GM19351 (cell line): ENCODE measurements around the gene CACNB1.

Experiments
- ATAC-seq: cut with Tn5 transposase; IDR thresholded peaks from one replicate; pipeline ENCODE4 v1.9.1; 2021; ENCODE audit warnings: mild to moderate bottlenecking, moderate library complexity; ENCODE audit not compliant: unreplicated experiment

CACNB1 gene

GRCh38 chr17:39204245-39204644, 6.8 kb upstream of the CACNB1 start:
- ATAC-seq: no peak

GRCh38 chr17:39200957-39201510, 3.6 kb upstream of the CACNB1 start:
- ATAC-seq: no peak

GRCh38 chr17:39200070-39200879, 2.8 kb upstream of the CACNB1 start, which contains the start of gene RPL19:
TSS of gene RPL19 (plus strand) at chr17:39200283. CDS start at chr17:39200345, 62 bp downstream.
- peak; percentile 52 for ATAC-seq

GRCh38 chr17:39199820-39200069, 2.3 kb upstream of the CACNB1 start:
- ATAC-seq: peak; percentile 53

GRCh38 chr17:39198186-39198566, 707 bp upstream of the CACNB1 start:
- no peak for ATAC-seq

- ATAC-seq: no peak
Observed at GRCh38 chr17:39196808-39197291, 619 bp downstream of the CACNB1 start.

GRCh38 chr17:39196241-39196807, 1.1 kb downstream of the CACNB1 start:
- ATAC-seq: no peak

GRCh38 chr17:39195568-39196160, 1.8 kb downstream of the CACNB1 start:
- ATAC-seq: no peak

GRCh38 chr17:39194985-39195524, 2.4 kb downstream of the CACNB1 start:
- no peak for ATAC-seq

- no peak for ATAC-seq
Observed at GRCh38 chr17:39194089-39194984, 3.1 kb downstream of the CACNB1 start.

GRCh38 chr17:39193346-39193745, 4.1 kb downstream of the CACNB1 start:
- ATAC-seq: no peak

- ATAC-seq: no peak
Observed at GRCh38 chr17:39192901-39193300, 4.6 kb downstream of the CACNB1 start.

GRCh38 chr17:39191750-39192510, 5.5 kb downstream of the CACNB1 start:
- ATAC-seq: no peak

- ATAC-seq: no peak
Observed at GRCh38 chr17:39187152-39187830, 10.2 kb downstream of the CACNB1 start.

- ATAC-seq: no peak
Observed at GRCh38 chr17:39186481-39187002, 10.9 kb downstream of the CACNB1 start.

- ATAC-seq: no peak
Observed at GRCh38 chr17:39183720-39184119, 13.7 kb downstream of the CACNB1 start.

GRCh38 chr17:39183045-39183444, 14.4 kb downstream of the CACNB1 start:
- no peak for ATAC-seq

GRCh38 chr17:39181303-39181702, 16.2 kb downstream of the CACNB1 start:
- no peak for ATAC-seq

GRCh38 chr17:39178536-39178935, 18.9 kb downstream of the CACNB1 start:
- ATAC-seq: no peak
